ENCODE results near the gene PPM1L.

Gene PPM1L

GRCh38 chr3:160765211-160765610 lies 9.2 kb downstream of the PPM1L start:
- DNase-seq = no peak

GRCh38 chr3:160768031-160768430 lies 12.0 kb downstream of the PPM1L start:
- no peak for DNase-seq

DNA sequence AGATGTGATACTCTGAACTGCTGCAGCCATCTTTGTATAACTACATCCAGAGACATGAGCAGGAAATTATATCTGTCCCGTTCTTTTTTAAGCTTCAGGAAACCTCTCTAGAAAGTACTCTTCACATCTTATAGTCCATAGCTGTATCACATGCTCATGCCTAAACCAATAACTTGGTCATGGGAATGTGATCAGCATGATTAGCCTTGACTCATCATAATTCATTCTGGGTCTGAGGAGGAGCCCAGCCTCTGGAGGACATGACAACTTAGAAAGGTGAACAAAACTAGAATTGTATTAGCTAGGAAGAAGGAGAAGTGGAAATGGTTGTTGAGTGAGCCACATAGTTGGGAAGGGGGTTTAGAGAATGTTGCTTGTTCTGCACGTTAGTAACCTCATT lies 12.9 kb downstream of the PPM1L start:
- no peak for DNase-seq

DNA sequence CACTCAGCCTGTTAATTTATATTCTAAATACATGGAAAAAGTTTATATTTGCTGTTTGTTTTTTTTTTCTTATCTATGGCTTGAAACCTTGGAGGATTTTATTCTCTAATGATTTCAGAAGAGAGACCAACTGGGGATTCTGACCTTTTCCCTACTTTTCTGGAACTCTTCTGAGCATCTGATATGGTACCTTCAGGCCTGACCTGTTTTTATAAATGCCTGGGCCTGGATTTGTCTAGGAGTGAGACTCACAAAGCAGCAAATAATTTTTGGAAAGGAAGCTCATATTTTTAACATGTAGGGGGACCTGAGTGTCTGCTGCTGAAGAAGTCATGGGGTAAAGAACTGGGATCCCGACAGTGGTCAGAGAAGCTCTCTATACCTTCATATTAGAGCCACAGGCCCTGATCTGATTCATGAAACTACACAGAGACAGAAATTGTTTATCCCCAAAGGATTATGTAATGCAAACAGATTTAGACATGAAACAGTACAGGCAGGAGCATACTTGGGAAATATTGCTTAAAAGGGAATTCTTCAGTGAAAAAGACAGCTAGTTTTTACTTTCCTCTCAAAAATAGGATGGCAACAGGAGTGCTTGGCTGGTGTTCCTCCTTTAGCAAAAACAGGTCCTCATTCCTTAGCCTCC lies 15.9 kb downstream of the PPM1L start:
- no peak for DNase-seq

- no peak for DNase-seq
Observed at GRCh38 chr3:160773722-160774121, 17.7 kb downstream of the PPM1L start.

- no peak for DNase-seq
Observed at GRCh38 chr3:160774172-160774571, 18.1 kb downstream of the PPM1L start.

DNA sequence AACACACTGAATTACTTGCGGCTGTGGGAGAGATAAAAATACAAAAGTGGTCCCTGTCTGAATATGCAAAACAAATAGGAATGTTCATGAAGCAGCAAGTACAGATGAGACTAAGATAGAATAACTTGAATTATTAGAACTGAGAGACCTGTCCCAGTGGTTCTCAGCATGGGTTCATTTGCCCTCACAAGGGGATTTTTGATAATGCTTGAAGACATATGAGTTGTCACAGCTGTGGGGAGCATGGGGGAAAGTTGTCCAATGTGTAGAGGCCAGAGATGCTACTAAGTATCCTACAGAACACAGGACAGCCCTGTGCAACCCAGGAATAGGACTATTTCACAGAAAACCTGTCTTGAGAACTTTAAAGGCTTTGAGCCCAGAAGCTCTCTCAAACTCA lies 22.4 kb downstream of the PPM1L start:
- no peak for DNase-seq

- DNase-seq = no peak
Observed at GRCh38 chr3:160779040-160779439, 23.0 kb downstream of the PPM1L start.

DNA sequence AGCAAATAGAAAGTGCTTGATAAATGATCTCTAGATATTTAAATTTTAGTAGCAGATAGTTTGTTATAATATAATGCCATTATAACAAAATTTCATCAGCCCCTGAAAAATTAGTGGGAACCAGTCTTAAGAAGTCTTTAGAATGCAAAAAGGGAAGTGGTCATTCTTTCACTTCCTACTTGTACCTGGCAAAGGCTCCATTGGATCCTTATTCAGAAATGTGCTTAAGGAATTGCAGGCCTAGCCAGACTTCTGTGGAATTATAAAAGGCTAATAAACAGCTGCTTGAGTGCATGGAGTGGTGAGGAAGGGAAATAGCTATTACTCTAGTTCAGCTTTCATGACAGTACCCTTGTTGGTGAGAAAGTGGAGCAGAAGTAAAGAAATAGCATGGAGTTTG lies 24.2 kb downstream of the PPM1L start:
- DNase-seq = peak; percentile 32

- DNase-seq = no peak
Observed at GRCh38 chr3:160781402-160781801, 25.4 kb downstream of the PPM1L start.

DNA sequence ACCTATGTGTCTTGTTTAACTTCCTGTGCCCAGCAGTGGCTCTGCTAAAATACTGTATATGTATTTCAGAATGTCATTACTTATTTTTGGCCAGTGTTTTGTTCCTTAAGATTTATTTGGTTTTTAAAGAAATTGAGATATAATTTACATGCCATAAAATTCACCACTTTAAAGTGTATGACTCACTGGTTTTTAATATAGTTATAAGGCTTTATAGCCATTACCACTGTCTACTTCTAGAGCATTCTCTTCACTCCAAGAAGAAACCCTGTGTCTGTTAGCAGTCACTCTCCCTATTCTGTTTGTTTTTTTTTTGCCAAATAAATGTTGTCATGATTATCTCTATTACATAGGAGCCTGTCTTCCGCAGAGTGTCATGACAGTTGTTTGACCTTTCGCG lies 25.8 kb downstream of the PPM1L start:
- DNase-seq = no peak

- peak; percentile 26 for DNase-seq
Observed at GRCh38 chr3:160784853-160785252, 28.8 kb downstream of the PPM1L start.

DNA sequence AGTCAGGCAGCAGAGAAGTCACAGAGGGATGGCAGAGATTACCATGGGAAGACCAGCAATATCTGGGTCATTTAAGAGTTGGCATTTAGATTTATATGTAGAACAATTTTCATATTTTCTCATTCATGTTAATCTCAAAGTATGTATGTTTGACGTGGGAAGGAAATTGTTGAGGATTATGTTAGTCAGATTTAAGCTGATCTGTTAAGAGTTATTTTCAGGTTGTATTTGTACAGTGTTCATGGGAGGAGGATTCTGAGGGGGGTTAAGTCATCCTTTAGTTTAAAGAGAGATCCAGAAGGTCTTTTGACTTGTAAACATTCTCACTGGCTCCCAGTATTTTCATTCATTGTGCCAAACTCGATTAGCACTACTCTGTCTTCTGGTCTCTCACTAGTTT lies 34.7 kb downstream of the PPM1L start:
- no peak for DNase-seq

- DNase-seq = no peak
Observed at GRCh38 chr3:160792540-160792939, 36.5 kb downstream of the PPM1L start.

DNA sequence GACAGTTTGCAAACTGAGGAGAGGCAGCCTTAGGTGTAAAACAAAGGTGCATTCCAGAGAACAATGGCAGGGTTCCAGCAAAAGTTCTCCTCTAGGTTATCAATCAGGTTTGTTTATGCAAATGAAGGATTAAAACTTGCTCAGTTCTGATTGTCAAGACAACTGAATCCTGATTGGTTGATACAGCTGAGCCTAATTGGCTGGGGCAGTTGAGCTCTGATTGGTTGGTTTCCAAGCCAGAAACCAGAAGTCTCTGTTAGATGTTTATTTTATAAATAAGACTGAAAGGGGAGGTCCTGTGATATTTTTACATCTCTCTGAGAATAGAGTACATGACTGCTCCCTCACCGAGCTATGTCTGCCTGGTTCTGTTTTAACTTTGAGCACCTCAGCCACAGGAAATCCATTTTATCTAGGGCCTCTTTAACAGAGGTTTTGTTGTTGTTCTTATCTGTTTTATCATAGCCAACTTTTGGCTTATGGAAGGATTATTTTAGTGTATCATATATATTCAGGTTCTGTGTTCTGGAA lies 37.8 kb downstream of the PPM1L start:
- DNase-seq = no peak

DNA sequence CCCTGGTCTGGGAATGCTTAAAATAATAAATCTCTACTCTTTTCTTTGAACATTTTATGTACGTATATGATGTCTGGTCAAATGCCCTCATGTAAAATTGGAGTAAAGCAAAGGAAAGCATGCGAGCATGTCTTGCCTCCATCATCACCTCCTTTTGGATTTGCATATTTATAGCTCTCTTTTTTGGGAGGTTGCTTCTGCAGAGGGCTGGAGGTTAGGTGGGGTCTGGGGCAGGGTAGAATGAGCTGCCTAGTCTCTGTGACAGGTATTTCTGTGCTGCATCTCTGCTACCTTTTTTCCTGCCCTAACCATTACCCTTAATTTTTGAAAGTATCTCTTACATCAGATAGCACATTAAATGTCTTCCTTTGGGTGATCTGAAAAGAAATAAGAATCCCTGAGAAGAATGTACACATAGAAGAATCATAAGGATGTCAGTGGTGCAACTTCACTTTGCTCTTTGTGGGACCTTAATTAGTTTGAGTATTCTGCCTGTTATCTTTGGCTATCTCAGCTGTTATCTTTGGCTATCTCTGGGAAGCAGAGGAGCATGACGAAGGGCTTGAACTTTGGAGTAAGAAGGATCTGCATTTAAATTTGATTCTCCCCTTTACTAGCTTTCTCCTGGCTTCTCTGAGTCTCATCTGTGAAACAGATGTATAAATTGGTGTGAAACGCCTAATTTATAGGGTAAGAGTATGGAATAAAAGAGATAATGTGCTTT lies 40.2 kb downstream of the PPM1L start:
- DNase-seq = no peak

- no peak for DNase-seq
Observed at GRCh38 chr3:160796813-160797164, 40.8 kb downstream of the PPM1L start.

GRCh38 chr3:160797356-160797755 lies 41.3 kb downstream of the PPM1L start:
- DNase-seq = no peak

DNA sequence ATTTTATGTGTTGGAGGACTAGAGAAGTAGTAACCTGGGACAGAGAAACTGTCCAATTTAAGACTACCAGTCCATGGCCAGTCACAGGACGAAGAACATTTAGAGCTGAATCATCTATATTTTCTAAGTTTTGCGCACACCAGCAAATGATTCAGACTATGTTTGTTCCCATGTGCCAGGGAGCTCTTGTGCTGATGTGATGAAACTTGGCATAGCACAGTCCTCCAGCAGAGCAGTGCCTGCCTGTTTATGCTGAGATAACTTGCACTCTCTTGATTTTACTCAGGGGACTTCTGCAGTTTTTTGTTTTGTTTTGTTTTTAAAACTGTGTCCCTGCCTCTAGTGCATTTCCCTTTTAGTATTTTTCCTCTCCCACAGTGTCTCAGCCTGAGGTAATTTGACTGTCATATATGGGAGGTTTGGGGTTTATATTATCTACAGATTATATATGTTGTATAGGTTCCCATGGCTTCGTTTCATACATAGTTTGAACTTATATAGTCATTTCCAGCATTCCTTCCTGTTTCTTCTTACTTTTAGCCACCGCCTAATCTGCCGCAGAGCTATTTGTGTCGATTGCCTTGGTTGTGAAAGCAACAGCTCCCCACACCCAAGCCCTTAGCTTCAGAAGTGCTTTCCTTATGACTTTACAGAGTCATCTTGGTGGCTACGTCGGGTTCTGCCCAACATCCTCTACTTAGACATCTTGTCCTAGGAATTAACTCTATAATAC lies 45.5 kb downstream of the PPM1L start:
- DNase-seq = peak; percentile 64

DNA sequence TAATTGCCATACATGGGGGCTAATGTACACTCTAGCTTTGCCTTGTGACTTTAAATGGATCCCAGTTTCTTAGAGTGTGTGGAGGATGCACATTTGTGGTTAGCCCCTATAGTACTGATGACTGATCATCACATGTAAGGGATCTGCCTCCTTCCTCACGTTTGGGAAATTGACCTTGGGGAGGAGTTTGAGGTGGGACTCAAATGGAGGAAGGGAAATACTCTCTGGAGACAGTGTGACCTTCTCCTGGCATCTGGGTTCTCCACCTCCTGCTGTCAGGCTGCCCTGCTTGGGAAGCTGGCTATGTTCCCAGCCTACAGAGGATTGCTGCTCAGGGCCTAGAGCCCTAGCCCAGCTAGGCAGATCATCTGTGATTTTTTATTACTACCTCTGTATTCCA lies 48.7 kb downstream of the PPM1L start:
- no peak for DNase-seq

DNA sequence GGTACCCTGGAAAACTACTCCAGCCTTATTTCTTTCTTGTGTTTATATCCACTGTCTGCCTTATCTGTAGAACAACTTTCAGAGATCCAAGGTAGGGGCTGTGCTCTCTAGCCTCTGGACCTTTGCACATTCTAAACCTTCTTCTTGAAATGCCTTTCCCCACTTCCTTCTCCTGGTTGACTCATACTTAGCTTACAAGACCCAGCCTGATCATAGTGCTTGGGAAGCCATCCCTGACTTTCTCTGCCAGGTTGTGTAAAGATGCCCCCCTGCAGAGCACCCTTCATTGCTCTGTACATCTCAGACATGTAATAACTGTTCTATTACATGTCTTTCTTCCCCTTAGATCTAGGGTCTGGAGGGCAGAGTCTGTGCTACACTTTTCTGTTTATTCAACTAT lies 50.1 kb downstream of the PPM1L start:
- DNase-seq = no peak

GRCh38 chr3:160806686-160807085 lies 50.7 kb downstream of the PPM1L start:
- DNase-seq = no peak

- no peak for DNase-seq
Observed at GRCh38 chr3:160808838-160809237, 52.8 kb downstream of the PPM1L start.

GRCh38 chr3:160809453-160809852 lies 53.4 kb downstream of the PPM1L start:
- no peak for DNase-seq
